IPS DF 19.7 (cell line): ENCODE results near the gene CDH23.

Experiments
- DNase-seq: peaks from one replicate; pipeline ENCODE4 v3.0.0-alpha.2; 2013; ENCODE audit warnings: low read depth, low spot score

CDH23 gene

DNA sequence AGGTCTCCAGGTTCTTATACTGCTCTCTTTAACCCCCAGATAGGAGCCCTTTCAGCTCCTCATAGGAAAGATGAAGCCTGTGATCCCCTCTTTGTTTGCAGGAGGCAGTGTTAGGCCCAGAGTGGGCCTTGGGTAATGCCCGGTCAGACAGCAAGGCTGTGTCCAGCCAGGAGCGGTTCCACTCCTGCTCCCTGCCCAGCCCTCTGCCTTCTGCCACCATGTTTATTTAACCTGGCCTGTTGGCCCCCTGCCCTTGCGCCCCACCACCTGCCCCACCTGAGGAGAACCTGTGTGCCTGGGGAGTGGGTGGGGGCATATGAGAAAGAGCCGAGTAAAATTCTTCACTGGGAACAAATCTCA, 24.3 kb downstream of the CDH23 start:
- DNase-seq = no peak

DNA sequence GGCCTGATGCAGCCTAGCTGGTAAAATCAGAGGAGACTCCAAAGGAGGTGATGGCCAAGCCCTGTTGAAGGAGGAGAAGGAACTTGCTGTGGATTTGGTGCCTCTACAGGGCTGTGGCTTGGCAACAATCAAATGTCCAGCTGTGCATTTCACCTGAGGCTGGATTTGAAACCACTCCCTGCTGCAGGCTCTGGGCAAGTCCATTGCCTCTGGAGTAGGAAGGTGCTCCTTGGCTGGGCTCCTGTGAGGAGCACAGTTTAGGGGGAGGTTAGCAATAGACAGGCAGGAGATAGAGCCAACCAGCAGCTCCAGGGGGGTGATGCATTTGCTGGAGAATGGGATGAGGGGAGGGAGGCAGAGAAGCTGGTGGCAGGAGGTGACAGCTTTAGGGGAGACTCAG, 26.5 kb downstream of the CDH23 start:
- DNase-seq = no peak

GRCh38 chr10:71423901-71424300, 27.2 kb downstream of the CDH23 start:
- DNase-seq = no peak

GRCh38 chr10:71424496-71425194, 27.9 kb downstream of the CDH23 start:
- DNase-seq = no peak

DNA sequence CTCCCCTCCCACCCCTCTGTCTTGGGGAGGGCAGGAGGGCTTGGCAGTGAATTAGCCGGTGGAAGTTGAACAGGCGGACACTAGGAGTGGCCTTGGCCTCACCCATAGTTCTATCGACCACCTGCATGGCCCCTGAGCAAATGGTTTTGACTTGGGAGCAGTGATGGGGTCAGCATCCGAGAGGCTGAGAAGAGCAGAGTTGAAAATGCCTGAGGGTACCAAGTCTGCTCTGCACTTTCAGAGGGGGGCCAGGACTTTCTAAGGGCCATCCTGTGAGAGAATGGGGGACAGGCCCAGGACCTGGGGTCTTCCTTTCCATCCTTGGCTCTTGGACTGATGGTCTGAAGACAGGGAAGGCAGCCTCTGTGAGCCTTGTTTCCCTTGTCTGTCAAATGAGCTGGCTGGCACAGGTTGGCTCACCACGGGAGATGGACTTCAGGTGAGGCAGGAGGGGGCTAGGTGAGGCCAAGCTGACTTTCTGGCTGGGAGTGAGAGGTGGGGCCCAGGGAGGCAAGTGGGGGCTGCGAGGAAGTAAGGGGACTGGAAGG, 29.4 kb downstream of the CDH23 start:
- no peak for DNase-seq

- DNase-seq = no peak
Observed at GRCh38 chr10:71427246-71427645, 30.5 kb downstream of the CDH23 start.

DNA sequence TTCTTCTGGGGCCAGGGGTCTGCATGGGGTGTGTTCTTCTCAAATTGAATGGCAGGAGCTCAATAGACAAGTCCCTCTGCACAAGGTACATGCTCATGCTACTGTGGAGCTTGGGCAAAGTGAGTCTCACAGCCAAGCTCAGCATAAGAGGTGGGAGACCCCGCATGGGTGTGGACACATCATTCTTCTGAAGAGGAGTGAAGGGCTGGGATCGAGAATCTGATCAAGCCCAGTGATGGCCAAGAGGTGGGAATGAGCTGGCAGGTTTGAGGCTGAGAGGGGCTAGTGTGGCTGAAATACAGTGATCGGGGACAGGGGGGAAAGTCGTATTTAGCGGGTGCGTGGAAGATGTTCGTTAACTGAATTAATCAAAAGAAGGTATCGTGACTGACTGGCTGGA, 32.6 kb downstream of the CDH23 start:
- DNase-seq = no peak

DNA sequence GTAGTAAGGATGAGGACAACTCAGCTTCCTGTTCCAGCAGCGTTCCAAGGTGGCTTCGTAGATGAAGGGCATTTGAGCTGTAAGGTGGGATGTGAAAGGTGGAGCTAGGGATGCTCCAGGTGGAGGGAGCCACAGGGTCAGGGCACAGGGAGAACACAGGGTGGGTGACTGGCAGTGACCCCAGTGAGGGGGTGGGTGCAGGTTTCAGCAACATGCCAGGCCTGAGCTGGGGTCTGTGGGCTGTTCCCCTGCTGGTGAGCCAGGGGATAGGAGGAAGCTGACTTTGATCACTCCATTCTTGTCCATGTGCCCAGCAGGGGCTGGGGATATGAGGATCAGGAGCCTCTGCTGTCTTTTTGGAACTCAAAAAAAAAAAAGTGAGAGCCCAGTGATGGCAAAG, 33.2 kb downstream of the CDH23 start:
- DNase-seq = no peak

GRCh38 chr10:71431239-71432100, 34.8 kb downstream of the CDH23 start:
- no peak for DNase-seq

DNA sequence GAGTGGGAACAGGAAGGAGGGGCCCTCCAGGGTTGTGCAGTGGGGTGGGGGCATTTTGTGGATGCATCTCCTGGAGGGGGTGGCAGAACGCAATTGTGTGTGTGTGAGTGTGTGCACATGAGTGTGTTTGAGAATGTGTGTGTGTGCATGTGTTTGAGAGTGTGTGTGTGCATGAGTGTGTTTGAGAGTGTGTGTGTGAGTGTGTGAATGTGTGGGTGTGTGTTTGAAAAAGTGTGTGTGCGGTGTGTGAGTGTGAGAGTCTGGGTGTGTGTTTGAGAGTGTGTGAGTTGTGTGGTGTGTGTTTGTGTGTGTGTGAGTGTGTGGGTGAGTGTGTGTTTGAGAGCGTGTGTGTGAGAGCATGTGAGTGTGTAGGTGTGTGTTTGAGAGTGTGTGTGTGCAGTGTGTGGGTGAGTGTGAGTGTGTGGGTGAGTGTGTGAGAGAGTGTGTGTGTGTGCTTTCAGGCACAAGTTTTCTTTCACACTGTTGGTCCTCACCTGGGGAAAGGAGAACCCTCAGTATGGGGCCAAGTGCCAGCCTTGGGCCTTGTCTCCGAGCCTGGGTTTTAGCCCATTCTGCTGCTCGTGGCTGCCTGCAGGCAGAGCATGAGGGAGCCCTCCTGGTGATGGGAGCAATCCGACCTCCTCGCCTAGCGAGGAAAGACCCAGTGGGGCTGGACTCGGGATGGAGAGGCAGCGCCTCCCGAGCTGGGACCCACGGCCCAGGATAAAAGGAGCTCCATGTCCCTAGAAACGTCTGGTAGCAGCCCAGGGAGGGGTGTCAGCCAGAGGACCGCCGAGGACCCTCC, 35.6 kb downstream of the CDH23 start:
- no peak for DNase-seq

DNA sequence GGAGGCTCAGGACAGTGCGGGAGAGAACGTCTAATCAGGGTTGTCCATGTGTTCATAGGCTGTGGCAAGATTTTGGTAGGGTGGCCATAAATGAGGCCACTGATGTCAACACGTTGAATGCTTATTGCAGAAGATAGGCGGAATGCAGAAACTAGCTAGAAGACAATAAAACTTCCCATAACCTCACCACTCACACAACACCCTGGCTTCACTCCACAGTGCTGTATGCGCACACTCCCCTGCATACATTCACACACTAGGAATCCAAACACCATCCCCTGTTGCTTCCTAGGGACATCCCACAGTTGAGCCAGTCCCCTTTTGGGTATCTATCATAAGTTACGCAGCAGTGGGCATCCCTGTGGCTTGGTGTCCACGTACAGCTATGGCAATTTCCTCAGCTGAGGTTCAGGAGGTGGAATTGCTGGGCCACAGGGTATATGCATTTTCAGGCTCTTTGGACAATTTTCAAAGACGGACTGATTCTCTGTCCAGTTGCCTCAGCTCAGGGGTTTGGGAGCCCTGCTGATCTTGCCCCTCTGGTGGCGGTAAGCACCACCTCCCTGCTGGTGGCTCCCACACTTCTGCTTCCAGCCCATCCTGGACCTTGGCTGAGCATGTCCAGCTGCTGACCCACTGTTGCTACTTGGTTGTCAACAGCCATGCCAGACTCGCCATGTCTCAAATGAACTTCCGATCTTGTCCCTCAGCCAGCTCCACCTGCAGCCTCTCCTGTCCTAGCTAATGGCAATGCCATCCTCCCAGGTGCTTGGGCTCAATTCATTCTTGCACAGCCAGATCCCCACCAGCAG, 36.4 kb downstream of the CDH23 start:
- DNase-seq = no peak

DNA sequence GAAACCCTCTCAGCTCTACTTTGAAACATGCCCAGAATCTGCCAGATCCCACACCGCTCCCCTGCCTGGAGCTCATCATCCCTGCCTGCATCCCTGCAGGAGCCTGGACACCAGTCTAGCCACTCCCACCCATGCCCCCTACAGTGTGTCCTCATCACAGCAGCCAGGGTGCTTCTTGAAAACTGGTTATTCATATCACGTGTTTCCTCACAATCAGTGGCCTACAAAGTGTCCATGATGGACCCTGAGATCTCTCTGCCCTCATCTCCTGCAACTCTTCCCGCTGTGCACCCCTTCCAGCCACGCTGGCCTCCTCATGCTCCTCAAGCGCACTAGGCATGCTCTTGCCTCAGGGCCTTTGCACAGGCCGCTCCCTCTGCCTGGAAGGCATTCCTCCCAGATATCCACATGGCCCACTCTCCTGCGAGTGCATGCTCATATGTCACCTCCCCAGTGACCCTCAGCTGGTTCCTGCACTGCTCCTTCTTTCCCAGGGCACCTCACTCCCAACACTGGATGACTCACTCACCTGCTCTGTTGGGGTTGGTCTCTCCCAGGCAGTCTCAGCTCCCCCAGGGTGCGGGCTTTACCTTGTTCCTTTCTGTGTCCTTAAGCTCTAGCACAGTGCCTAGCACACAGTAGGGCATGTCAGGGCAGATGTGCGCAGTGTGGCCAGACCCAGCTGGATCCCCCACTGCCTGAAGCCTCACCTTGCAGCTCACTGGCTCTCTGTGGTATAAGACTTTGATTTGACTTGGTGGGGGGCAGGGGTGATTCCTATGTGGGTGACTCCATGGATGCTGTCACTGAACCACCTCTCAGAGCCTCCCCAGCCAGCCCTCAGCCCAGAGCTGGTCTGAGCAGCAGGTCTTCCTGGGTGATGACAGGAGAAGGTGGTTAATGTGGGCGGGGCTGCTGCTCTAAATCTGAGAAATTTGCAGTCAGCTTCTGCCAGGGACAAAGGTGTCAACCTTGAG, 37.3 kb downstream of the CDH23 start:
- DNase-seq = no peak

DNA sequence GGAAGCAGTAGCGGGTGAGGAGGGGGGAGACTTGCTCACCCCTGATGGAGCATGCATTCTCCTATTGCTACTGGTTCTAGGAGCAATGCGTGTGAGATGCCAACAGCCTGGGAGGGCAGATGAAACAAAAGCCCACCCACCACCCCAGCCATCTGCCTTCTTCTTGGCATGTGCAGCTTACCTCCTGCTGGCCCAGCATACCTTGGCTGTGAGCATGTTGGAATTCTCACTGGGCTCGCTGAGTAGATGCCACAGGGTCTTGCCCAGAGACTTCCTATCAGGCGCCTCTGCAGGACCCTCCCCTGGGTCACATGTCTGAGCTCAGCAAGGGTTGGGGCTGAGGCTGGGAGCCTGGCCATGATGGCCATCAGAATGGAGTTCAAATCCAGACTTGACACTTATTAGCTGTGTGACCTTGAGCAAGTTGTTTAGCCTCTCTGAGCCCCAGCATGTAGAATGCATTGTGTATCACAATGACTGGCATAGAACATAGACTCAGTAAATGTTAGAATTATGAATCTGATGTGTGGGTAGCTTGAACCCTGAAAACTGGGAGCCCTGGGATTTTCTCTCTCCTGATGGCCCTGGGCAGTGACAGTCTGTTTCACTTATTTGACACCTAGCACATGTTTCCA, 38.2 kb downstream of the CDH23 start:
- no peak for DNase-seq

DNA sequence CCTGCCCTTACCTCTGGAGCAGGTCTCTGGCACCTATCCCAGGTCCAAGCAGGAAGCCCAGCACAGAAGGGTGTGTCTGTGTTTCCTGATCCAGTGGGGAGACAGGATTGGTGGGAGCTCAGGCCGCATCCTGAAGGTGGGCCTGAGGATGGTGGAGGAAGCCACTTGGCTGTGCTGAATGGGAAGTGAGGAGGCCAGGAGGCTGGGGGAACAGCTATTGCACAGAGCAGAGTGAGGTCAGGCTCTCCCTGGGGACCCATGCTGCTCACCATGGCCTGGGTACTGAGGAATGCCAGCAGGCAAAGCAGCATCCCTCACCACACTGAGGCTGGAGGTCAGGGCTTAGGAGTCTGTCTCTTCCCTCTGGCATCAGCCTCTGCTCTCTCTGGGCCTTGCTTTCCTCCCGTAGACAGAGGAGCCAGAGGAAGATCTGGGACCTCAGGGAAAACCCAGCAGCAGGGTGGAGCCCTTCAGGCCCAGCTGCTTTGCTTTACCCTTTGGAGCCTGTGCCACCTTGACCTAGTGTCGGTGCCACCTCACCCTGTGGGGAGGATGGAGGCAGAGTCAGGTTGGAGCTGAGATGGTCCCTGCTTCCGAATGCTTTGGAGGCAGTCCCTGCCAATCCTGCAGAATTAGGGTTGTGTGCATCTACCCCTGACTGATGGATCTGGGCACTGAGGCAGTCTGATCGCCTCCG, 39.0 kb downstream of the CDH23 start:
- no peak for DNase-seq

- DNase-seq = no peak
Observed at GRCh38 chr10:71436268-71437125, 39.8 kb downstream of the CDH23 start.

GRCh38 chr10:71437537-71438092, 40.9 kb downstream of the CDH23 start:
- no peak for DNase-seq

- DNase-seq = no peak
Observed at GRCh38 chr10:71438761-71439160, 42.0 kb downstream of the CDH23 start.
